HEK293 (cell line): ENCODE measurements around the gene SHROOM3.
A peak's percentile ranks its signal among the peaks of the same experiment; 100 is the strongest.

ENCODE experiments used
- EGR2 ChIP-seq: fragments of 450-650 bp; formaldehyde crosslinking; IDR thresholded peaks from 2 replicates; pipeline ENCODE4 v1.5.1; 2016; ENCODE audit warnings: low read depth, missing biosample characterization, missing genetic modification characterization
- GFI1B ChIP-seq: fragments of 450-650 bp; formaldehyde crosslinking; IDR thresholded peaks from 2 replicates; pipeline ENCODE4 v1.5.1; 2016; ENCODE audit warnings: missing biosample characterization, missing genetic modification characterization
- SP7 ChIP-seq: fragments of 450-650 bp; formaldehyde crosslinking; IDR thresholded peaks from 2 replicates; pipeline ENCODE4 v1.5.1; 2016; ENCODE audit warnings: missing biosample characterization, missing genetic modification characterization
- ZBTB21 ChIP-seq: fragments of 450-650 bp; formaldehyde crosslinking; IDR thresholded peaks from 2 replicates; pipeline ENCODE4 v1.5.1; 2017; ENCODE audit warnings: missing biosample characterization, missing genetic modification characterization
- ZNF133 ChIP-seq: fragments of 450-650 bp; formaldehyde crosslinking; IDR thresholded peaks from 2 replicates; pipeline ENCODE4 v1.5.1; 2016; ENCODE audit warnings: missing biosample characterization, missing genetic modification characterization
- ZNF266 ChIP-seq: fragments of 450-650 bp; formaldehyde crosslinking; IDR thresholded peaks from 2 replicates; pipeline ENCODE4 v1.5.1; 2016; ENCODE audit warnings: missing biosample characterization, missing genetic modification characterization, low read depth
- ZNF292 ChIP-seq: fragments of 450-650 bp; formaldehyde crosslinking; IDR thresholded peaks from 2 replicates; pipeline ENCODE4 v1.5.1; 2016; ENCODE audit warnings: low read depth, missing biosample characterization, missing genetic modification characterization, borderline replicate concordance
- ZNF341 ChIP-seq: fragments of 450-650 bp; formaldehyde crosslinking; IDR thresholded peaks from 2 replicates; pipeline ENCODE4; 2016; ENCODE audit warnings: low read depth, missing biosample characterization, missing genetic modification characterization
- ZNF354C ChIP-seq: fragments of 450-650 bp; formaldehyde crosslinking; IDR thresholded peaks from 2 replicates; pipeline ENCODE4 v1.5.1; 2016; ENCODE audit warnings: missing biosample characterization, missing genetic modification characterization, low read depth, borderline replicate concordance
- ZNF571 ChIP-seq: fragments of 450-650 bp; formaldehyde crosslinking; IDR thresholded peaks from 2 replicates; pipeline ENCODE4 v1.5.0; 2017; ENCODE audit warnings: missing biosample characterization, missing genetic modification characterization
- ZNF830 ChIP-seq: fragments of 450-650 bp; IDR thresholded peaks from 2 replicates; pipeline ENCODE4 v1.5.0; 2018; ENCODE audit warnings: missing biosample characterization, missing genetic modification characterization, low read depth, mild to moderate bottlenecking, moderate library complexity
- TF ChIP-seq, protein P1 (sequence below): fragments of 450-650 bp; formaldehyde crosslinking; IDR thresholded peaks from 2 replicates; pipeline ENCODE4 v1.5.1; 2016; ENCODE audit warnings: missing biosample characterization, missing genetic modification characterization, borderline replicate concordance
- TF ChIP-seq, protein P2 (sequence below): sonication (generic); formaldehyde crosslinking; IDR thresholded peaks from 2 replicates; pipeline ENCODE4 v1.8.1; 2022; ENCODE audit warnings: mild to moderate bottlenecking, moderate library complexity, missing genetic modification reagents
- TF ChIP-seq, protein P3 (sequence below): fragments of 450-650 bp; formaldehyde crosslinking; IDR thresholded peaks from 2 replicates; pipeline ENCODE4 v1.5.1; 2016; ENCODE audit warnings: missing biosample characterization, missing genetic modification characterization
- TF ChIP-seq, protein P4 (sequence below): IDR thresholded peaks from 2 replicates; pipeline ENCODE4 v1.6.1; 2011; ENCODE audit warnings: mild to moderate bottlenecking, low read depth, low read length, borderline replicate concordance
- TF ChIP-seq, protein P5 (sequence below): fragments of 450-650 bp; formaldehyde crosslinking; IDR thresholded peaks from 2 replicates; pipeline ENCODE4 v1.5.1; 2016; ENCODE audit warnings: missing biosample characterization, missing genetic modification characterization
- TF ChIP-seq, protein P6 (sequence below): fragments of 450-650 bp; formaldehyde crosslinking; IDR thresholded peaks from 2 replicates; pipeline ENCODE4 v1.5.1; 2016; ENCODE audit warnings: missing biosample characterization, missing genetic modification characterization, low read depth
- TF ChIP-seq, protein P7 (sequence below): fragments of 450-650 bp; formaldehyde crosslinking; IDR thresholded peaks from 2 replicates; pipeline ENCODE4 v1.5.1; 2016; ENCODE audit warnings: missing biosample characterization, missing genetic modification characterization

SHROOM3 gene

DNA sequence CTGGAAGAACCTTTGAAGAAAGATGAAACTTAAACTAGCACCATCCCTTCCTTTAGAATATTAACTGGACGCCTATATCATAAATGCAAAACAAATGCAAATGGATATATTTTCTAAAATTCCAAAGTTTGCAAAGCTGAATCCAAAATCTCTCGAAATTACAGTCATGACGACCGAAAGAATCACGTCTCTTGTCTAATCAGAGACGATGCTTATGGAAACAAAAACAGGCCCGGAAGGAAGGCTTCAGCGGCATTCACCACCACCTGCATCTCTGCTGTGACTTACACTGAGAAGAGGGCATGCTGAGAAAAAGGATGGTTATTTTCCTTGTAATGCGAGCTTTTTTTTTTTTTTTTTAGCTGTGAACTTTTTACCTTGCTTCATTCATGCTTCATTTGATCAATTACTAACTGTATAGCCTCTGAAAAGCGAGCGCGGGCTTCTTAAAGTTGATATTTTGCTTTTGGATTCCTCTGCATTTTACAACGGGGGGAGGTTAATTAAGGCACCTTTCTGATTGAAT is 253.7 kb downstream of the SHROOM3 start (continued):
- TF ChIP-seq, protein P1, sequence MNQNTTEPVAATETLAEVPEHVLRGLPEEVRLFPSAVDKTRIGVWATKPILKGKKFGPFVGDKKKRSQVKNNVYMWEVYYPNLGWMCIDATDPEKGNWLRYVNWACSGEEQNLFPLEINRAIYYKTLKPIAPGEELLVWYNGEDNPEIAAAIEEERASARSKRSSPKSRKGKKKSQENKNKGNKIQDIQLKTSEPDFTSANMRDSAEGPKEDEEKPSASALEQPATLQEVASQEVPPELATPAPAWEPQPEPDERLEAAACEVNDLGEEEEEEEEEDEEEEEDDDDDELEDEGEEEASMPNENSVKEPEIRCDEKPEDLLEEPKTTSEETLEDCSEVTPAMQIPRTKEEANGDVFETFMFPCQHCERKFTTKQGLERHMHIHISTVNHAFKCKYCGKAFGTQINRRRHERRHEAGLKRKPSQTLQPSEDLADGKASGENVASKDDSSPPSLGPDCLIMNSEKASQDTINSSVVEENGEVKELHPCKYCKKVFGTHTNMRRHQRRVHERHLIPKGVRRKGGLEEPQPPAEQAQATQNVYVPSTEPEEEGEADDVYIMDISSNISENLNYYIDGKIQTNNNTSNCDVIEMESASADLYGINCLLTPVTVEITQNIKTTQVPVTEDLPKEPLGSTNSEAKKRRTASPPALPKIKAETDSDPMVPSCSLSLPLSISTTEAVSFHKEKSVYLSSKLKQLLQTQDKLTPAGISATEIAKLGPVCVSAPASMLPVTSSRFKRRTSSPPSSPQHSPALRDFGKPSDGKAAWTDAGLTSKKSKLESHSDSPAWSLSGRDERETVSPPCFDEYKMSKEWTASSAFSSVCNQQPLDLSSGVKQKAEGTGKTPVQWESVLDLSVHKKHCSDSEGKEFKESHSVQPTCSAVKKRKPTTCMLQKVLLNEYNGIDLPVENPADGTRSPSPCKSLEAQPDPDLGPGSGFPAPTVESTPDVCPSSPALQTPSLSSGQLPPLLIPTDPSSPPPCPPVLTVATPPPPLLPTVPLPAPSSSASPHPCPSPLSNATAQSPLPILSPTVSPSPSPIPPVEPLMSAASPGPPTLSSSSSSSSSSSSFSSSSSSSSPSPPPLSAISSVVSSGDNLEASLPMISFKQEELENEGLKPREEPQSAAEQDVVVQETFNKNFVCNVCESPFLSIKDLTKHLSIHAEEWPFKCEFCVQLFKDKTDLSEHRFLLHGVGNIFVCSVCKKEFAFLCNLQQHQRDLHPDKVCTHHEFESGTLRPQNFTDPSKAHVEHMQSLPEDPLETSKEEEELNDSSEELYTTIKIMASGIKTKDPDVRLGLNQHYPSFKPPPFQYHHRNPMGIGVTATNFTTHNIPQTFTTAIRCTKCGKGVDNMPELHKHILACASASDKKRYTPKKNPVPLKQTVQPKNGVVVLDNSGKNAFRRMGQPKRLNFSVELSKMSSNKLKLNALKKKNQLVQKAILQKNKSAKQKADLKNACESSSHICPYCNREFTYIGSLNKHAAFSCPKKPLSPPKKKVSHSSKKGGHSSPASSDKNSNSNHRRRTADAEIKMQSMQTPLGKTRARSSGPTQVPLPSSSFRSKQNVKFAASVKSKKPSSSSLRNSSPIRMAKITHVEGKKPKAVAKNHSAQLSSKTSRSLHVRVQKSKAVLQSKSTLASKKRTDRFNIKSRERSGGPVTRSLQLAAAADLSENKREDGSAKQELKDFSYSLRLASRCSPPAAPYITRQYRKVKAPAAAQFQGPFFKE (tag by site-specific recombination) = no peak
- no peak for TF ChIP-seq ZNF571 (tag by site-specific recombination)
- no peak for TF ChIP-seq ZBTB21 (tag by site-specific recombination)
- peak; percentile 24; the same call in 1 of the 2 replicates for TF ChIP-seq ZNF341 (tag by site-specific recombination)
- peak; percentile 18; the same call in 1 of the 2 replicates for TF ChIP-seq SP7 (tag by site-specific recombination)
- TF ChIP-seq EGR2 = no peak
- TF ChIP-seq, protein P2, sequence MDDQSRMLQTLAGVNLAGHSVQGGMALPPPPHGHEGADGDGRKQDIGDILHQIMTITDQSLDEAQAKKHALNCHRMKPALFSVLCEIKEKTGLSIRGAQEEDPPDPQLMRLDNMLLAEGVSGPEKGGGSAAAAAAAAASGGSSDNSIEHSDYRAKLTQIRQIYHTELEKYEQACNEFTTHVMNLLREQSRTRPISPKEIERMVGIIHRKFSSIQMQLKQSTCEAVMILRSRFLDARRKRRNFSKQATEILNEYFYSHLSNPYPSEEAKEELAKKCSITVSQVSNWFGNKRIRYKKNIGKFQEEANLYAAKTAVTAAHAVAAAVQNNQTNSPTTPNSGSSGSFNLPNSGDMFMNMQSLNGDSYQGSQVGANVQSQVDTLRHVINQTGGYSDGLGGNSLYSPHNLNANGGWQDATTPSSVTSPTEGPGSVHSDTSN = no peak
- no peak for TF ChIP-seq GFI1B (tag by site-specific recombination)
- TF ChIP-seq, protein P3, sequence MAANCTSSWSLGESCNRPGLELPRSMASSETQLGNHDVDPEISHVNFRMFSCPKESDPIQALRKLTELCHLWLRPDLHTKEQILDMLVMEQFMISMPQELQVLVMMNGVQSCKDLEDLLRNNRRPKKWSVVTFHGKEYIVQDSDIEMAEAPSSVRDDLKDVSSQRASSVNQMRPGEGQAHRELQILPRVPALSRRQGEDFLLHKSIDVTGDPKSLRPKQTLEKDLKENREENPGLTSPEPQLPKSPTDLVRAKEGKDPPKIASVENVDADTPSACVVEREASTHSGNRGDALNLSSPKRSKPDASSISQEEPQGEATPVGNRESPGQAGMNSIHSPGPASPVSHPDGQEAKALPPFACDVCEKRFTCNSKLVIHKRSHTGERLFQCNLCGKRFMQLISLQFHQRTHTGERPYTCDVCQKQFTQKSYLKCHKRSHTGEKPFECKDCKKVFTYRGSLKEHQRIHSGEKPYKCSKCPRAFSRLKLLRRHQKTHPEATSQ (tag by site-specific recombination) = no peak
- TF ChIP-seq ZNF292 (tag by site-specific recombination) = no peak
- TF ChIP-seq, protein P4, sequence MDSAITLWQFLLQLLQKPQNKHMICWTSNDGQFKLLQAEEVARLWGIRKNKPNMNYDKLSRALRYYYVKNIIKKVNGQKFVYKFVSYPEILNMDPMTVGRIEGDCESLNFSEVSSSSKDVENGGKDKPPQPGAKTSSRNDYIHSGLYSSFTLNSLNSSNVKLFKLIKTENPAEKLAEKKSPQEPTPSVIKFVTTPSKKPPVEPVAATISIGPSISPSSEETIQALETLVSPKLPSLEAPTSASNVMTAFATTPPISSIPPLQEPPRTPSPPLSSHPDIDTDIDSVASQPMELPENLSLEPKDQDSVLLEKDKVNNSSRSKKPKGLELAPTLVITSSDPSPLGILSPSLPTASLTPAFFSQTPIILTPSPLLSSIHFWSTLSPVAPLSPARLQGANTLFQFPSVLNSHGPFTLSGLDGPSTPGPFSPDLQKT = no peak
- TF ChIP-seq, protein P5, sequence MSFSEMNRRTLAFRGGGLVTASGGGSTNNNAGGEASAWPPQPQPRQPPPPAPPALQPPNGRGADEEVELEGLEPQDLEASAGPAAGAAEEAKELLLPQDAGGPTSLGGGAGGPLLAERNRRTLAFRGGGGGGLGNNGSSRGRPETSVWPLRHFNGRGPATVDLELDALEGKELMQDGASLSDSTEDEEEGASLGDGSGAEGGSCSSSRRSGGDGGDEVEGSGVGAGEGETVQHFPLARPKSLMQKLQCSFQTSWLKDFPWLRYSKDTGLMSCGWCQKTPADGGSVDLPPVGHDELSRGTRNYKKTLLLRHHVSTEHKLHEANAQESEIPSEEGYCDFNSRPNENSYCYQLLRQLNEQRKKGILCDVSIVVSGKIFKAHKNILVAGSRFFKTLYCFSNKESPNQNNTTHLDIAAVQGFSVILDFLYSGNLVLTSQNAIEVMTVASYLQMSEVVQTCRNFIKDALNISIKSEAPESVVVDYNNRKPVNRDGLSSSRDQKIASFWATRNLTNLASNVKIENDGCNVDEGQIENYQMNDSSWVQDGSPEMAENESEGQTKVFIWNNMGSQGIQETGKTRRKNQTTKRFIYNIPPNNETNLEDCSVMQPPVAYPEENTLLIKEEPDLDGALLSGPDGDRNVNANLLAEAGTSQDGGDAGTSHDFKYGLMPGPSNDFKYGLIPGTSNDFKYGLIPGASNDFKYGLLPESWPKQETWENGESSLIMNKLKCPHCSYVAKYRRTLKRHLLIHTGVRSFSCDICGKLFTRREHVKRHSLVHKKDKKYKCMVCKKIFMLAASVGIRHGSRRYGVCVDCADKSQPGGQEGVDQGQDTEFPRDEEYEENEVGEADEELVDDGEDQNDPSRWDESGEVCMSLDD = no peak
- TF ChIP-seq, protein P6, sequence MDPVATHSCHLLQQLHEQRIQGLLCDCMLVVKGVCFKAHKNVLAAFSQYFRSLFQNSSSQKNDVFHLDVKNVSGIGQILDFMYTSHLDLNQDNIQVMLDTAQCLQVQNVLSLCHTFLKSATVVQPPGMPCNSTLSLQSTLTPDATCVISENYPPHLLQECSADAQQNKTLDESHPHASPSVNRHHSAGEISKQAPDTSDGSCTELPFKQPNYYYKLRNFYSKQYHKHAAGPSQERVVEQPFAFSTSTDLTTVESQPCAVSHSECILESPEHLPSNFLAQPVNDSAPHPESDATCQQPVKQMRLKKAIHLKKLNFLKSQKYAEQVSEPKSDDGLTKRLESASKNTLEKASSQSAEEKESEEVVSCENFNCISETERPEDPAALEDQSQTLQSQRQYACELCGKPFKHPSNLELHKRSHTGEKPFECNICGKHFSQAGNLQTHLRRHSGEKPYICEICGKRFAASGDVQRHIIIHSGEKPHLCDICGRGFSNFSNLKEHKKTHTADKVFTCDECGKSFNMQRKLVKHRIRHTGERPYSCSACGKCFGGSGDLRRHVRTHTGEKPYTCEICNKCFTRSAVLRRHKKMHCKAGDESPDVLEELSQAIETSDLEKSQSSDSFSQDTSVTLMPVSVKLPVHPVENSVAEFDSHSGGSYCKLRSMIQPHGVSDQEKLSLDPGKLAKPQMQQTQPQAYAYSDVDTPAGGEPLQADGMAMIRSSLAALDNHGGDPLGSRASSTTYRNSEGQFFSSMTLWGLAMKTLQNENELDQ (tag by site-specific recombination) = no peak
- TF ChIP-seq ZNF354C (tag by site-specific recombination) = no peak
- TF ChIP-seq, protein P7, sequence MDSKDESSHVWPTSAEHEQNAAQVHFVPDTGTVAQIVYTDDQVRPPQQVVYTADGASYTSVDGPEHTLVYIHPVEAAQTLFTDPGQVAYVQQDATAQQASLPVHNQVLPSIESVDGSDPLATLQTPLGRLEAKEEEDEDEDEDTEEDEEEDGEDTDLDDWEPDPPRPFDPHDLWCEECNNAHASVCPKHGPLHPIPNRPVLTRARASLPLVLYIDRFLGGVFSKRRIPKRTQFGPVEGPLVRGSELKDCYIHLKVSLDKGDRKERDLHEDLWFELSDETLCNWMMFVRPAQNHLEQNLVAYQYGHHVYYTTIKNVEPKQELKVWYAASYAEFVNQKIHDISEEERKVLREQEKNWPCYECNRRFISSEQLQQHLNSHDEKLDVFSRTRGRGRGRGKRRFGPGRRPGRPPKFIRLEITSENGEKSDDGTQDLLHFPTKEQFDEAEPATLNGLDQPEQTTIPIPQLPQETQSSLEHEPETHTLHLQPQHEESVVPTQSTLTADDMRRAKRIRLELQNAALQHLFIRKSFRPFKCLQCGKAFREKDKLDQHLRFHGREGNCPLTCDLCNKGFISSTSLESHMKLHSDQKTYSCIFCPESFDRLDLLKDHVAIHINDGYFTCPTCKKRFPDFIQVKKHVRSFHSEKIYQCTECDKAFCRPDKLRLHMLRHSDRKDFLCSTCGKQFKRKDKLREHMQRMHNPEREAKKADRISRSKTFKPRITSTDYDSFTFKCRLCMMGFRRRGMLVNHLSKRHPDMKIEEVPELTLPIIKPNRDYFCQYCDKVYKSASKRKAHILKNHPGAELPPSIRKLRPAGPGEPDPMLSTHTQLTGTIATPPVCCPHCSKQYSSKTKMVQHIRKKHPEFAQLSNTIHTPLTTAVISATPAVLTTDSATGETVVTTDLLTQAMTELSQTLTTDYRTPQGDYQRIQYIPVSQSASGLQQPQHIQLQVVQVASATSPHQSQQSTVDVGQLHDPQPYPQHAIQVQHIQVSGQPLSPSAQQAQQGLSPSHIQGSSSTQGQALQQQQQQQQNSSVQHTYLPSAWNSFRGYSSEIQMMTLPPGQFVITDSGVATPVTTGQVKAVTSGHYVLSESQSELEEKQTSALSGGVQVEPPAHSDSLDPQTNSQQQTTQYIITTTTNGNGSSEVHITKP (tag by site-specific recombination) = peak; percentile 47
- TF ChIP-seq ZNF266 (tag by site-specific recombination) = no peak
- no peak for TF ChIP-seq ZNF830 (tag by site-specific recombination)
- no peak for TF ChIP-seq ZNF133
